Neural cell (in vitro differentiated cells): ENCODE measurements around the gene NUTM2B.
"Not testable (repeated sequence)": the region's sequence is repeated elsewhere in the genome, so short reads cannot be mapped to it uniquely, and the experiment has no call there.

ENCODE experiments used
- TF ChIP-seq, protein P1 (sequence below): fragments of 450-650 bp; IDR thresholded peaks from 2 replicates; pipeline ENCODE4 v1.5.1; 2014; ENCODE audit warnings: antibody characterized with exemption, mild to moderate bottlenecking, moderate library complexity; ENCODE audit not compliant: poor library complexity, severe bottlenecking
- TF ChIP-seq, protein P2 (sequence below): IDR thresholded peaks from 2 replicates; pipeline ENCODE4 v1.6.1; 2012; ENCODE audit warnings: borderline replicate concordance

DNA sequence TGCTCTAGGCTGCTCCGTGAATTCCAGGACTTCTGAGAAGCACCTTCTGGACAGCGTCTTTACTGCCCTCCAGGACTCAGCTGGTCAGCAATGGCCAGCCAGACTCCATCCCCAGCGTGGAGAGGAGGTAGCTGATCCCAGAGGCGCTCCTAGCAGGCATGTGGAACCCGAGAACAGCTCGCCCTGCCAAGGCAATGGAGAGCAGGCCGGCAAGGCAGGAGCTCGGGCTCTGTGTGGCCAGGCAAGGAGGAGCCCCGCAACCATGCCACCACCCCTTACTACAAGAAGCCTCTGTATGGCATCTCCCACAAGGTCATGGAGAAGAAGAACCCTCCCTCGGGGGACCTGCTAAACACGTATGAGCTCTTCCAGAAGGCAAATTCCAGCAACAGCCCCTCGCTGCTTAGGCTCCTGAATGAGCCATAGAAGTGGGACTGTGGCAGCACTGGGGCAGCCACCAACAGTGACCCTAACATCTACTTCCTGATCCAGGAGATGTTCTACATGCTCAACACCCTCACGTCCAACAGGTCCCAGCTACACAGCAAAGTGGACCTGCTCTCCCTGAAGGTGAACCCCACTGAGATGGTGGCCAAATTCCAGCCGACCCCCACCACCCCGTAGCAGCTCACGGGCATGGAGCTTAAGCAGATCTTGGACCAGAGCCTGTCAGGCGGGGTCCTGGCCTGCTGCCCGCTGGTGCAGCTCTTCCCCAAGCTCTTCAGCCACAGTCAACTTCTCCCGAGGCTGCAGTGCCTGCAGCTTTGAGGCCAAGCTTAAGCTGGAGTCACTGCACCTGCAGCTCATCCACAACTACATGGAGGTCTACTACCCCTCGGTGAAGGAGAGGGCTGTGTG, 19.8 kb upstream of the NUTM2B start:
- TF ChIP-seq, protein P1, sequence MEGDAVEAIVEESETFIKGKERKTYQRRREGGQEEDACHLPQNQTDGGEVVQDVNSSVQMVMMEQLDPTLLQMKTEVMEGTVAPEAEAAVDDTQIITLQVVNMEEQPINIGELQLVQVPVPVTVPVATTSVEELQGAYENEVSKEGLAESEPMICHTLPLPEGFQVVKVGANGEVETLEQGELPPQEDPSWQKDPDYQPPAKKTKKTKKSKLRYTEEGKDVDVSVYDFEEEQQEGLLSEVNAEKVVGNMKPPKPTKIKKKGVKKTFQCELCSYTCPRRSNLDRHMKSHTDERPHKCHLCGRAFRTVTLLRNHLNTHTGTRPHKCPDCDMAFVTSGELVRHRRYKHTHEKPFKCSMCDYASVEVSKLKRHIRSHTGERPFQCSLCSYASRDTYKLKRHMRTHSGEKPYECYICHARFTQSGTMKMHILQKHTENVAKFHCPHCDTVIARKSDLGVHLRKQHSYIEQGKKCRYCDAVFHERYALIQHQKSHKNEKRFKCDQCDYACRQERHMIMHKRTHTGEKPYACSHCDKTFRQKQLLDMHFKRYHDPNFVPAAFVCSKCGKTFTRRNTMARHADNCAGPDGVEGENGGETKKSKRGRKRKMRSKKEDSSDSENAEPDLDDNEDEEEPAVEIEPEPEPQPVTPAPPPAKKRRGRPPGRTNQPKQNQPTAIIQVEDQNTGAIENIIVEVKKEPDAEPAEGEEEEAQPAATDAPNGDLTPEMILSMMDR = not testable (repeated sequence)
- TF ChIP-seq, protein P2, sequence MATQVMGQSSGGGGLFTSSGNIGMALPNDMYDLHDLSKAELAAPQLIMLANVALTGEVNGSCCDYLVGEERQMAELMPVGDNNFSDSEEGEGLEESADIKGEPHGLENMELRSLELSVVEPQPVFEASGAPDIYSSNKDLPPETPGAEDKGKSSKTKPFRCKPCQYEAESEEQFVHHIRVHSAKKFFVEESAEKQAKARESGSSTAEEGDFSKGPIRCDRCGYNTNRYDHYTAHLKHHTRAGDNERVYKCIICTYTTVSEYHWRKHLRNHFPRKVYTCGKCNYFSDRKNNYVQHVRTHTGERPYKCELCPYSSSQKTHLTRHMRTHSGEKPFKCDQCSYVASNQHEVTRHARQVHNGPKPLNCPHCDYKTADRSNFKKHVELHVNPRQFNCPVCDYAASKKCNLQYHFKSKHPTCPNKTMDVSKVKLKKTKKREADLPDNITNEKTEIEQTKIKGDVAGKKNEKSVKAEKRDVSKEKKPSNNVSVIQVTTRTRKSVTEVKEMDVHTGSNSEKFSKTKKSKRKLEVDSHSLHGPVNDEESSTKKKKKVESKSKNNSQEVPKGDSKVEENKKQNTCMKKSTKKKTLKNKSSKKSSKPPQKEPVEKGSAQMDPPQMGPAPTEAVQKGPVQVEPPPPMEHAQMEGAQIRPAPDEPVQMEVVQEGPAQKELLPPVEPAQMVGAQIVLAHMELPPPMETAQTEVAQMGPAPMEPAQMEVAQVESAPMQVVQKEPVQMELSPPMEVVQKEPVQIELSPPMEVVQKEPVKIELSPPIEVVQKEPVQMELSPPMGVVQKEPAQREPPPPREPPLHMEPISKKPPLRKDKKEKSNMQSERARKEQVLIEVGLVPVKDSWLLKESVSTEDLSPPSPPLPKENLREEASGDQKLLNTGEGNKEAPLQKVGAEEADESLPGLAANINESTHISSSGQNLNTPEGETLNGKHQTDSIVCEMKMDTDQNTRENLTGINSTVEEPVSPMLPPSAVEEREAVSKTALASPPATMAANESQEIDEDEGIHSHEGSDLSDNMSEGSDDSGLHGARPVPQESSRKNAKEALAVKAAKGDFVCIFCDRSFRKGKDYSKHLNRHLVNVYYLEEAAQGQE = not testable (repeated sequence)
